Measurements from ENCODE around the gene MED8. TPM values are rescaled to one million over a fixed set of nuclear protein-coding genes. Genes with fewer than 3 reads are reported as not detected.
"Not testable (repeated sequence)": the region's sequence is repeated elsewhere in the genome, so short reads cannot be mapped to it uniquely, and the experiment has no call there.

Gene MED8
- total RNA-seq, 1 experiment from 2014 or later: 54.8 TPM

DNA sequence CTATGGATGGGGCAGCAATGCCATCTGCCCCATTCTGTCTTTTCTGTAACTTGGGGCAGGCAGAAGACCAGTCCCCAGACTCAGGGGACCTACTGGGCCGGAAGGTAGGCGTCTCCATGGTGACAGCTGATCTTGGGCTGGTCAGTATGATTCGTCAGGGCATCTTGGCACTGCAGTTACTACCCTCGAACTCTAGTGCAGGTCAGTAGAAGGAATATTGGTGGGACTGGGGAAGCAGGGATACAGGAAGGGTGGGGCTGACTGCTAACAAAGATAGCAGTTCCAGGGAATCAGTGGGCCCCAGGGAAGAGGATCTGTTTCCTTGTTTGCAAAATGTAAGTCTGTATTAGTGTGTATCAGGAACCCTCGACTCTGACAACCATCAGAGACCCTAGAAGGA, 26.3 kb upstream of the MED8 start:
- BruUV-seq (replicated peaks): no TSS peak
- H3K27ac ChIP-seq: no peak overlapping the region
- ChIA-PET CTCF (no interaction called here), POLR2A (ENCODE audit: unreplicated experiment) (no interaction called here)
- no peak for DNase-seq
- no peaks in the 10 kb centered on the region for H3K9me2 ChIP-seq (ENCODE audit: insufficient read depth)
- H3K27me3 ChIP-seq (ENCODE audit: insufficient read depth, low read depth): no peaks in the 10 kb centered on the region
- TF ChIP-seq EZH2 (IDR thresholded peaks at IDR 0.05; ENCODE audit: low read depth): no peak
- TF ChIP-seq, protein P1, sequence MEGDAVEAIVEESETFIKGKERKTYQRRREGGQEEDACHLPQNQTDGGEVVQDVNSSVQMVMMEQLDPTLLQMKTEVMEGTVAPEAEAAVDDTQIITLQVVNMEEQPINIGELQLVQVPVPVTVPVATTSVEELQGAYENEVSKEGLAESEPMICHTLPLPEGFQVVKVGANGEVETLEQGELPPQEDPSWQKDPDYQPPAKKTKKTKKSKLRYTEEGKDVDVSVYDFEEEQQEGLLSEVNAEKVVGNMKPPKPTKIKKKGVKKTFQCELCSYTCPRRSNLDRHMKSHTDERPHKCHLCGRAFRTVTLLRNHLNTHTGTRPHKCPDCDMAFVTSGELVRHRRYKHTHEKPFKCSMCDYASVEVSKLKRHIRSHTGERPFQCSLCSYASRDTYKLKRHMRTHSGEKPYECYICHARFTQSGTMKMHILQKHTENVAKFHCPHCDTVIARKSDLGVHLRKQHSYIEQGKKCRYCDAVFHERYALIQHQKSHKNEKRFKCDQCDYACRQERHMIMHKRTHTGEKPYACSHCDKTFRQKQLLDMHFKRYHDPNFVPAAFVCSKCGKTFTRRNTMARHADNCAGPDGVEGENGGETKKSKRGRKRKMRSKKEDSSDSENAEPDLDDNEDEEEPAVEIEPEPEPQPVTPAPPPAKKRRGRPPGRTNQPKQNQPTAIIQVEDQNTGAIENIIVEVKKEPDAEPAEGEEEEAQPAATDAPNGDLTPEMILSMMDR (conservative IDR thresholded peaks at IDR 0.05): no peak
- no peaks in the 10 kb centered on the region for H3K9me3 ChIP-seq (ENCODE audit: insufficient read depth, low read depth)
- no peak overlapping the region for H3K4me2 ChIP-seq
- H3K36me3 ChIP-seq (ENCODE audit: low read depth): peaks cover 12% of the 10 kb centered on the region
- H2AFZ ChIP-seq: no peak overlapping the region
- no peaks in the 10 kb centered on the region for H3K79me2 ChIP-seq (ENCODE audit: low read depth)
- 0 out of 2 replicates have a peak, but pooled peaks cover 3% of the 10 kb centered on the region for H3F3A ChIP-seq (ENCODE audit: insufficient read depth, low read depth)
- no peak overlapping the region for H3K4me3 ChIP-seq
- no peaks in the 10 kb centered on the region for H3K4me1 ChIP-seq (replicated peaks; ENCODE audit: insufficient read depth)
- no peaks in the 10 kb centered on the region for H4K20me1 ChIP-seq (ENCODE audit: insufficient read depth)
- intact Hi-C loops (cut with micrococcal nuclease; ENCODE audit: unreplicated experiment): loop anchor here (2.0 to 10.0 kb wide), 3 partner anchors 49 to 641 kb away; partner anchors contain the start of gene CDC20

DNA sequence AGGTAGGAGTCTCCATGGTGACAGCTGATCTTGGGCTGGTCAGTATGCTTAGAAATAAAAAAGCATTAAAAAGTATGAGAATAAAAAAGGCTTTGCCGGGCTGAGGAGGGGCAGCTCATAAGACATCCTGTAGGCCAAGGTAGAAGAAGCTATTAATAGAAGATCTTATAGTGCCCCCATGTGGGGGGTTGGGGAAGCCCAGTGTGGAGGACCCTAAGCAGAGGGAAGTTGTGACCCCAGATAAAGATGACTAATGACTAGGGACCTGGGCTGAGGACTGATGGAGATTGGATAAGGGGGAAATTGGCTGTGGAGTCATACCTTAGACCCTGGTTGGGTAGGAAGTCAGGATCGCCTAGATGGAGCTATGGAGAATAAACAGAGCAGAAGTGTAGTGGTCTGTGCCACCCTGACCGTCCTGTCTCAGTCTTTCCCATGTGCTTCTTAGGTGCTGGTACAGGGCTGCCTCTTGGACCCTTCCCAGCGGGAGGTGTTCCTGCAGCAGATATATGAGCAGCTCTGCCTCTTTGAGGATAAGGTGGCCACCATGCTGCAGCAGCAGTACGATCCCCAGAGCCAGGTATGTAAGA, 25.1 kb upstream of the MED8 start:
- no TSS peak for BruUV-seq (replicated peaks)
- H3K36me3 ChIP-seq (ENCODE audit: low read depth): peaks cover 7% of the 10 kb centered on the region; the same call in 1 of the 2 replicates

DNA sequence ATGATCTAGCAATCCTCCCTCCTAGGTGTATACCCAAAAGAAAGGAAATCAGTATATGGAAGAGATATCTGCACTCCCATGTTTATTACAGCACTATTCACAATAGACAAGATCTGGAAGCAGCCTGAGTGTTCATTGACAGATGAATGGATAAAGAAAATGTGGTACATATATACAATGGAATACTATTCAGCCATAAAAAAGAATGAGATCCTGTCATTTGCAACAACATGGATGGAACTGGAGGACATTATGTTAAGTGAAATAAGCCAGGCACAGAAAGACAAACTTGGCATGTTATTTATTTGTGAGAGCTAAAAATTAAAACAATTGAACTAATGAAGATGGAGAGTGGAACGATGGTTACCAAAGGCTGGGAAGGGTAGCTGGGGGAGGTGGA, 23.8 kb upstream of the MED8 start:
- H4K20me1 ChIP-seq (ENCODE audit: insufficient read depth); H3K4me2 ChIP-seq; H3K4me1 ChIP-seq (replicated peaks; ENCODE audit: insufficient read depth); BruUV-seq (replicated peaks); DNase-seq; H3K79me2 ChIP-seq (ENCODE audit: low read depth); H3K36me3 ChIP-seq (ENCODE audit: low read depth); H3K9me2 ChIP-seq (ENCODE audit: insufficient read depth); H2AFZ ChIP-seq; H3K27ac ChIP-seq; H3F3A ChIP-seq (ENCODE audit: insufficient read depth, low read depth); H3K4me3 ChIP-seq; POLR2A ChIA-PET (ENCODE audit: unreplicated experiment); H3K9me3 ChIP-seq (ENCODE audit: insufficient read depth, low read depth); H3K27me3 ChIP-seq (ENCODE audit: insufficient read depth, low read depth): not testable (repeated sequence)
- CTCF ChIA-PET: interaction anchor here (0.7 to 2.0 kb wide), 2 partner anchors 187 to 425 kb away, joined by 3 to 19 read pairs; no protein-coding TSS in a partner anchor
- intact Hi-C loops (cut with micrococcal nuclease; ENCODE audit: unreplicated experiment): loop anchor here (10.0 kb wide), 1 partner anchor 639 kb away; no protein-coding TSS in a partner anchor

More for the DNA sequence above, 25.1 kb upstream of the MED8 start:
- peak; percentile 44 to 65 for DNase-seq
- Histone ChIP-seq H4K20me1 (ENCODE audit: insufficient read depth) (no peaks in the 10 kb centered on the region), H3K27ac (no peak overlapping the region), H3K9me3 (ENCODE audit: insufficient read depth, low read depth) (no peaks in the 10 kb centered on the region), H3K27me3 (ENCODE audit: insufficient read depth, low read depth) (no peaks in the 10 kb centered on the region), H3K4me1 (replicated peaks; ENCODE audit: insufficient read depth) (no peaks in the 10 kb centered on the region), H2AFZ (no peak overlapping the region), H3K9me2 (ENCODE audit: insufficient read depth) (no peaks in the 10 kb centered on the region), H3K4me3 (no peak overlapping the region), H3K4me2 (no peak overlapping the region), H3K79me2 (ENCODE audit: low read depth) (no peaks in the 10 kb centered on the region), H3F3A (ENCODE audit: insufficient read depth, low read depth) (0 out of 2 replicates have a peak, but pooled peaks cover 3% of the 10 kb centered on the region)
- TF ChIP-seq, protein P1 (conservative IDR thresholded peaks at IDR 0.05): peak; percentile 80
- no peak for TF ChIP-seq EZH2 (IDR thresholded peaks at IDR 0.05; ENCODE audit: low read depth)
- CTCF ChIA-PET: interaction anchor here (0.6 to 2.0 kb wide), 10 partner anchors 13 to 638 kb away, joined by 3 to 19 read pairs (median 4); partner anchors contain the start of gene CDC20
- POLR2A ChIA-PET (ENCODE audit: unreplicated experiment): interaction anchor here (0.7 kb wide), 1 partner anchor 152 kb away, joined by 5 read pairs; no protein-coding TSS in a partner anchor
- intact Hi-C loops (cut with micrococcal nuclease; ENCODE audit: unreplicated experiment): loop anchor here (1.0 to 10.0 kb wide), 6 partner anchors 48 to 640 kb away; partner anchors contain the start of gene CDC20
